Tibial artery (tissue), 4 donors: ENCODE data around the gene PPM1L.

Source experiments
- DNase-seq, 2 donors: peaks; one replicate each; pipeline ENCODE4 v3.0.0-alpha.2; 2019
- H3K27ac ChIP-seq, 2 donors: fragments of 200-600 bp; sonication (generic) in 1 of 2; 1 replicate in 1 of 2; 2 replicates in 1 of 2; pipeline ENCODE4 v1.5.1; 2018 to 2019; ENCODE audit warnings: mild to moderate bottlenecking in 1 of 2
- H3K27me3 ChIP-seq, 2 donors: fragments of 200-600 bp; sonication (generic) in 1 of 2; one replicate each; pipeline versions ENCODE4 v1.5.1 to v1.6.0; 2016 to 2019
- H3K36me3 ChIP-seq, 3 donors: fragments of 200-600 bp; sonication (generic) in 2 of 3; one replicate each; pipeline ENCODE4 v1.5.1; 2016 to 2019; ENCODE audit warnings: mild to moderate bottlenecking in 2 of 3
- H3K4me1 ChIP-seq, 4 donors: fragments of 200-600 bp; sonication (generic) in 2 of 4; 1 replicate in 3 of 4; 2 replicates in 1 of 4; pipeline ENCODE4 v1.5.1; 2016 to 2019
- H3K4me3 ChIP-seq, 2 donors: fragments of 200-600 bp; sonication (generic) in 1 of 2; 1 replicate in 1 of 2; 2 replicates in 1 of 2; pipeline ENCODE4 v1.5.1; 2018 to 2019; ENCODE audit warnings: mild to moderate bottlenecking in 2 of 2
- H3K9me3 ChIP-seq, 3 donors: fragments of 200-600 bp; sonication (generic) in 1 of 3; one replicate each; pipeline ENCODE4 v1.5.1; 2016 to 2019
- CTCF ChIP-seq, 2 experiments: fragments of 200-600 bp in 1 of 2; fragments of 450-650 bp in 1 of 2; IDR thresholded peaks; one replicate each; pipeline ENCODE4 v1.5.1; 2017 to 2019; ENCODE audit warnings: antibody characterized with exemption in 2 of 2, mild to moderate bottlenecking in 1 of 2, moderate library complexity in 1 of 2
- intact Hi-C: fragments of 100-400 bp; cut with DNase I; formaldehyde crosslinking; loops from one replicate; pipeline ENCODE4 v1.15.0; 2023; ENCODE audit warnings: low total_unique reads

The PPM1L gene

DNA sequence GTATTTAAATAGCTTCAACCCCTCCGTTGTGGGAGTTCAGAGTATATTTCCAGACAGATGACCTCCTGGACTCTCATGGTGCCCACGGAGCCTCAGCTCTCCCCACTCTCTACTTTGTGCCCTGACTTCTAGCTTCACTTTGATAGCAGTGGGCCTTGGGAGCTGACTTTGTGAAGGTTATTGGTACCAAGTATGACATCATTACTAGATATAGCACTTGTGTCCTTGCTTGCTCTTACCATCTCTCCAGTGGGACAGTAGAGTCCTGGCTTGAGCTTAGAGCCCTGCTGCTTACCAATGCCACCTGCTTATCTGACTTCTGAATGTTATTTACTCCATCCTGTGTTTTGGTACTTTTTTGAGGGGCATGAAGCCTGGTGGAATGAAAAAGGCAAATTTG is 53.4 kb downstream of the PPM1L start:
- H3K27ac ChIP-seq: peak overlapping the region; percentile 59 to 69
- H3K27me3 ChIP-seq: no peaks in the 10 kb centered on the region
- no peak for DNase-seq
- no peak for TF ChIP-seq CTCF (IDR thresholded peaks at IDR 0.05)
- intact Hi-C loops: no loop called here
- no peak overlapping the region for H3K4me3 ChIP-seq
- peaks cover 0 to 72% (median 50%) of the 10 kb centered on the region in 4 donors for H3K4me1 ChIP-seq
- H3K9me3 ChIP-seq: no peaks in the 10 kb centered on the region
- no peaks in the 10 kb centered on the region for H3K36me3 ChIP-seq

- DNase-seq: peak; percentile 41 to 74
- H3K36me3 ChIP-seq: no peaks in the 10 kb centered on the region
- peak in 1 of 2 experiments; percentile 18 for TF ChIP-seq CTCF (IDR thresholded peaks at IDR 0.05)
- peaks cover 0 to 67% (median 45%) of the 10 kb centered on the region in 4 donors for H3K4me1 ChIP-seq
- H3K4me3 ChIP-seq: no peak overlapping the region
- peak overlapping the region; percentile 59 to 69 for H3K27ac ChIP-seq
- intact Hi-C loops: no loop called here
- no peaks in the 10 kb centered on the region for H3K9me3 ChIP-seq
- no peaks in the 10 kb centered on the region for H3K27me3 ChIP-seq
Observed at GRCh38 chr3:160810362-160811236, 54.6 kb downstream of the PPM1L start.

DNA sequence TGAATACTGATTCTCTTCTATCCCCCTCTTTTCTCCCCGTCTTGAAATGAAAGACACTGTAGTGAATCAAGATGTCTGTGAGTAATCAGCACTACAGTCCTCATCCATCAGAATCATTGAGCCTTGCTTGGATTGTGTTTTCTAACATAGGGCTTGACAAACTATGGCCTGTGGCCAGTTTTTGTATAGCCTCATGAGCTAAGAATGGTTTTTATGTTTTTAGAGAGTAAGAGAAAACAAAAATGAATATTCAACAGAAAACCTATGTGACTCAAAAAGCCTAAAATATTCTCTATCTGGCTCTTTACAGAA is 55.2 kb downstream of the PPM1L start:
- no peak for DNase-seq
- Histone ChIP-seq H3K27me3 (no peaks in the 10 kb centered on the region), H3K9me3 (no peaks in the 10 kb centered on the region), H3K4me1 (peaks cover 0 to 67% (median 45%) of the 10 kb centered on the region in 4 donors), H3K36me3 (no peaks in the 10 kb centered on the region), H3K27ac (peak overlapping the region; percentile 59 to 65), H3K4me3 (no peak overlapping the region)
- no peak for TF ChIP-seq CTCF (IDR thresholded peaks at IDR 0.05)
- intact Hi-C loops: no loop called here

GRCh38 chr3:160812304-160812703 is 56.3 kb downstream of the PPM1L start:
- no peaks in the 10 kb centered on the region for H3K27me3 ChIP-seq
- DNase-seq: no peak
- H3K27ac ChIP-seq: peak overlapping the region in 1 of 2 donors; percentile 59
- no peak overlapping the region for H3K4me3 ChIP-seq
- intact Hi-C loops: no loop called here
- H3K9me3 ChIP-seq: no peaks in the 10 kb centered on the region
- TF ChIP-seq CTCF (IDR thresholded peaks at IDR 0.05): no peak
- H3K36me3 ChIP-seq: no peaks in the 10 kb centered on the region
- peaks cover 0 to 66% (median 45%) of the 10 kb centered on the region in 4 donors for H3K4me1 ChIP-seq

DNA sequence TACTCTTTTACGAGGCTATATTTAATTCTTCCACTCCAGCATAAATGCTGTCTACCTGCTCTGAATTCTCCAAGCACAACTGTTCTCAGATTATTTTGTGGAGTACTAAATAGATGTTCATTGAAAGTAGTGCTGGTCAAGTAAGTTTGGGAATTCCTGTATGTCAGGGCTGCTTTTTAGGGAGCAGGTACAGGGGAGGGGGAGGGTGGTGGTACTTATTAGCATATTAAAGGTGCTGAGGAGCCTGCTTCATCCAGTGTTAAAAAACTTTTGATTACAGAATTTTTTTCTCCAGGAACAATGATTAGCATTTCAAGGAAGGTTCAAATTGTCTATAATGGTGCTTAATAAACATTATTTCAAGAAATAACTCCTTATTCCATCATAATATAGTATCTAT is 59.2 kb downstream of the PPM1L start:
- H3K27ac ChIP-seq: no peak overlapping the region
- no peak for DNase-seq
- no peaks in the 10 kb centered on the region for H3K27me3 ChIP-seq
- intact Hi-C loops: no loop called here
- H3K36me3 ChIP-seq: no peaks in the 10 kb centered on the region
- H3K4me3 ChIP-seq: no peak overlapping the region
- TF ChIP-seq CTCF (IDR thresholded peaks at IDR 0.05): no peak
- H3K4me1 ChIP-seq: peaks cover 0 to 40% (median 23%) of the 10 kb centered on the region in 4 donors
- no peaks in the 10 kb centered on the region for H3K9me3 ChIP-seq
